ENCODE data around the gene SCGB1D2.
"Not testable (repeated sequence)": the region's sequence is repeated elsewhere in the genome, so short reads cannot be mapped to it uniquely, and the experiment has no call there.

The SCGB1D2 gene

GRCh38 chr11:62242021-62242420, at the start of gene SCGB1D2:
Gene SCGB1D2 (plus strand): TSS chr11:62242239. CDS start chr11:62242308, 69 bp downstream.
- DNase-seq (ENCODE audit: low read depth in 2 of 2) = no peak

GRCh38 chr11:62193952-62194351, 48.1 kb upstream of the SCGB1D2 start:
- DNase-seq (ENCODE audit: low read depth in 2 of 2) = no peak

GRCh38 chr11:62195010-62195409, 47.0 kb upstream of the SCGB1D2 start:
- not testable (repeated sequence) for DNase-seq (ENCODE audit: low read depth in 2 of 2)

GRCh38 chr11:62195945-62196344, 46.1 kb upstream of the SCGB1D2 start:
- no peak for DNase-seq (ENCODE audit: low read depth in 2 of 2)

- DNase-seq (ENCODE audit: low read depth in 2 of 2) = not testable (repeated sequence)
Observed at GRCh38 chr11:62197400-62197799, 44.6 kb upstream of the SCGB1D2 start.

GRCh38 chr11:62201376-62201775, 40.7 kb upstream of the SCGB1D2 start:
- DNase-seq (ENCODE audit: low read depth in 2 of 2) = no peak

- DNase-seq (ENCODE audit: low read depth in 2 of 2) = no peak
Observed at GRCh38 chr11:62202910-62203309, 39.1 kb upstream of the SCGB1D2 start.

- no peak for DNase-seq (ENCODE audit: low read depth in 2 of 2)
Observed at GRCh38 chr11:62204430-62204829, 37.6 kb upstream of the SCGB1D2 start.

- no peak for DNase-seq (ENCODE audit: low read depth in 2 of 2)
Observed at GRCh38 chr11:62205441-62205840, 36.6 kb upstream of the SCGB1D2 start.

GRCh38 chr11:62206276-62207066, 35.6 kb upstream of the SCGB1D2 start:
- not testable (repeated sequence) for DNase-seq (ENCODE audit: low read depth in 2 of 2)

- no peak for DNase-seq (ENCODE audit: low read depth in 2 of 2)
Observed at GRCh38 chr11:62208785-62209144, 33.3 kb upstream of the SCGB1D2 start.

- DNase-seq (ENCODE audit: low read depth in 2 of 2) = no peak
Observed at GRCh38 chr11:62217191-62217748, 24.8 kb upstream of the SCGB1D2 start.

GRCh38 chr11:62221498-62221897, 20.5 kb upstream of the SCGB1D2 start:
- no peak for DNase-seq (ENCODE audit: low read depth in 2 of 2)

GRCh38 chr11:62223095-62223494, 18.9 kb upstream of the SCGB1D2 start:
- DNase-seq (ENCODE audit: low read depth in 2 of 2) = no peak

GRCh38 chr11:62233730-62234129, 8.3 kb upstream of the SCGB1D2 start:
- DNase-seq (ENCODE audit: low read depth in 2 of 2) = no peak

GRCh38 chr11:62236187-62236586, 5.9 kb upstream of the SCGB1D2 start:
- DNase-seq (ENCODE audit: low read depth in 2 of 2) = no peak

GRCh38 chr11:62237499-62237898, 4.5 kb upstream of the SCGB1D2 start:
- DNase-seq (ENCODE audit: low read depth in 2 of 2) = no peak

- no peak for DNase-seq (ENCODE audit: low read depth in 2 of 2)
Observed at GRCh38 chr11:62238151-62238550, 3.9 kb upstream of the SCGB1D2 start.

- no peak for DNase-seq (ENCODE audit: low read depth in 2 of 2)
Observed at GRCh38 chr11:62241095-62241494, 944 bp upstream of the SCGB1D2 start.

GRCh38 chr11:62245271-62245753, 3.3 kb downstream of the SCGB1D2 start:
- no peak for DNase-seq (ENCODE audit: low read depth in 2 of 2)

- DNase-seq (ENCODE audit: low read depth in 2 of 2) = no peak
Observed at GRCh38 chr11:62251698-62252097, 9.7 kb downstream of the SCGB1D2 start.

- no peak for DNase-seq (ENCODE audit: low read depth in 2 of 2)
Observed at GRCh38 chr11:62253999-62254542, 12.0 kb downstream of the SCGB1D2 start.

- DNase-seq (ENCODE audit: low read depth in 2 of 2) = no peak
Observed at GRCh38 chr11:62256281-62256680, 14.2 kb downstream of the SCGB1D2 start.
